HEK293 (cell line): ENCODE data around the gene CD207.

Source experiments
- CTCF ChIA-PET: fragments of 350-600 bp; formaldehyde crosslinking; extraction: SDS; loops from one replicate; lab custom pipeline; 2021; ENCODE audit warnings: antibody characterized with exemption; lab: Yijun Ruan, JAX
- POLR2A ChIA-PET: fragments of 300-600 bp; formaldehyde crosslinking; extraction: SDS; loops from one replicate; lab custom pipeline; 2020; ENCODE audit warnings: antibody characterized with exemption, inconsistent platforms; lab: Yijun Ruan, JAX
- H3K27ac ChIP-seq: fragments of 200-500 bp; sonication (Bioruptor generic); 2 replicates; pipeline ENCODE4 v1.5.1; 2014; ENCODE audit warnings: low read depth, low read length, control low read depth, inconsistent platforms; ENCODE audit errors: extremely low read depth
- H3K36me3 ChIP-seq, 2 experiments: fragments of 200-500 bp in 1 of 2; sonication (Bioruptor generic) in 1 of 2; 1 replicate in 1 of 2; 2 replicates in 1 of 2; pipeline ENCODE4 v1.5.1; 2014 to 2017; ENCODE audit warnings: inconsistent platforms in 2 of 2, low read length in 2 of 2; ENCODE audit not compliant: control insufficient read depth in 2 of 2, insufficient read depth in 1 of 2
- H3K4me1 ChIP-seq: fragments of 200-500 bp; sonication (Bioruptor generic); 2 replicates; pipeline ENCODE4 v1.5.1; 2014; ENCODE audit warnings: mild to moderate bottlenecking, low read length, inconsistent platforms; ENCODE audit not compliant: control insufficient read depth, insufficient read depth
- H3K4me3 ChIP-seq: 2 replicates; pipeline ENCODE4 v1.5.1; 2011; ENCODE audit warnings: low read depth, mild to moderate bottlenecking, control low read depth, low read length, moderate library complexity
- H3K9me3 ChIP-seq: fragments of 200-500 bp; sonication (Bioruptor generic); 2 replicates; pipeline ENCODE4 v1.5.1; 2014; ENCODE audit warnings: low read depth, low read length, inconsistent platforms; ENCODE audit not compliant: control insufficient read depth, insufficient read depth
- GFI1B ChIP-seq: fragments of 450-650 bp; formaldehyde crosslinking; IDR thresholded peaks from 2 replicates; pipeline ENCODE4 v1.5.1; 2016; ENCODE audit warnings: missing biosample characterization, missing genetic modification characterization
- PRDM2 ChIP-seq: fragments of 450-650 bp; formaldehyde crosslinking; IDR thresholded peaks from 2 replicates; pipeline ENCODE4 v1.5.1; 2016; ENCODE audit warnings: missing biosample characterization, missing genetic modification characterization, borderline replicate concordance
- SCRT2 ChIP-seq: fragments of 450-650 bp; formaldehyde crosslinking; IDR thresholded peaks from 2 replicates; pipeline ENCODE4 v1.5.1; 2016; ENCODE audit warnings: missing biosample characterization, missing genetic modification characterization
- YY1 ChIP-seq: fragments of 450-650 bp; formaldehyde crosslinking; IDR thresholded peaks from 2 replicates; pipeline ENCODE4 v1.5.1; 2018; ENCODE audit warnings: missing biosample characterization, missing genetic modification characterization
- ZBTB21 ChIP-seq: fragments of 450-650 bp; formaldehyde crosslinking; IDR thresholded peaks from 2 replicates; pipeline ENCODE4 v1.5.1; 2017; ENCODE audit warnings: missing biosample characterization, missing genetic modification characterization
- ZBTB48 ChIP-seq: fragments of 450-650 bp; formaldehyde crosslinking; IDR thresholded peaks from 2 replicates; pipeline ENCODE4 v1.5.1; 2016; ENCODE audit warnings: missing biosample characterization, missing genetic modification characterization
- ZNF10 ChIP-seq: fragments of 450-650 bp; formaldehyde crosslinking; IDR thresholded peaks from 2 replicates; pipeline ENCODE4 v1.5.1; 2017; ENCODE audit warnings: missing biosample characterization, missing genetic modification characterization
- ZNF138 ChIP-seq: fragments of 450-650 bp; formaldehyde crosslinking; IDR thresholded peaks from 2 replicates; pipeline ENCODE4 v1.5.1; 2016; ENCODE audit warnings: missing biosample characterization, missing genetic modification characterization, borderline replicate concordance
- ZNF155 ChIP-seq: fragments of 450-650 bp; formaldehyde crosslinking; IDR thresholded peaks from 2 replicates; pipeline ENCODE4 v1.5.1; 2016; ENCODE audit warnings: missing biosample characterization, missing genetic modification characterization
- ZNF169 ChIP-seq: fragments of 450-650 bp; formaldehyde crosslinking; IDR thresholded peaks from 2 replicates; pipeline ENCODE4 v1.5.1; 2016; ENCODE audit warnings: missing biosample characterization, missing genetic modification characterization
- ZNF239 ChIP-seq: fragments of 450-650 bp; formaldehyde crosslinking; IDR thresholded peaks from 2 replicates; pipeline ENCODE4 v1.5.1; 2016; ENCODE audit warnings: missing biosample characterization, missing genetic modification characterization
- ZNF274 ChIP-seq, 2 experiments: fragments of 200-500 bp in 1 of 2; fragments of 450-650 bp in 1 of 2; sonication (Bioruptor generic) in 1 of 2; formaldehyde crosslinking in 1 of 2; IDR thresholded peaks; 2 replicates each; pipeline versions ENCODE4 v1.5.1 to v1.6.1; 2014 to 2016; ENCODE audit warnings: borderline replicate concordance in 1 of 2, inconsistent platforms in 1 of 2, low read length in 1 of 2, missing biosample characterization in 1 of 2, missing genetic modification characterization in 1 of 2
- ZNF324 ChIP-seq: fragments of 450-650 bp; formaldehyde crosslinking; IDR thresholded peaks from 2 replicates; pipeline ENCODE4 v1.5.1; 2016; ENCODE audit warnings: missing biosample characterization, missing genetic modification characterization
- ZNF350 ChIP-seq: fragments of 450-650 bp; formaldehyde crosslinking; IDR thresholded peaks from 2 replicates; pipeline ENCODE4 v1.5.0; 2017; ENCODE audit warnings: missing biosample characterization, mild to moderate bottlenecking, missing genetic modification characterization
- ZNF362 ChIP-seq: fragments of 450-650 bp; formaldehyde crosslinking; IDR thresholded peaks from 2 replicates; pipeline ENCODE4 v1.5.1; 2016; ENCODE audit warnings: missing biosample characterization, missing genetic modification characterization
- ZNF416 ChIP-seq: fragments of 450-650 bp; formaldehyde crosslinking; IDR thresholded peaks from 2 replicates; pipeline ENCODE4 v1.5.1; 2016; ENCODE audit warnings: missing biosample characterization, missing genetic modification characterization
- ZNF473 ChIP-seq: fragments of 450-650 bp; formaldehyde crosslinking; IDR thresholded peaks from 2 replicates; pipeline ENCODE4 v1.5.1; 2017; ENCODE audit warnings: missing biosample characterization, missing genetic modification characterization
- ZNF624 ChIP-seq: fragments of 450-650 bp; formaldehyde crosslinking; IDR thresholded peaks from 2 replicates; pipeline ENCODE4 v1.5.1; 2017; ENCODE audit warnings: missing biosample characterization, missing genetic modification characterization
- ZNF664 ChIP-seq: fragments of 450-650 bp; formaldehyde crosslinking; IDR thresholded peaks from 2 replicates; pipeline ENCODE4 v1.5.1; 2016; ENCODE audit warnings: missing biosample characterization, missing genetic modification characterization
- ZNF704 ChIP-seq: fragments of 450-650 bp; formaldehyde crosslinking; IDR thresholded peaks from 2 replicates; pipeline ENCODE4 v1.5.1; 2016; ENCODE audit warnings: missing biosample characterization, missing genetic modification characterization
- ZNF830 ChIP-seq: fragments of 450-650 bp; IDR thresholded peaks from 2 replicates; pipeline ENCODE4 v1.5.0; 2018; ENCODE audit warnings: missing biosample characterization, missing genetic modification characterization, low read depth, mild to moderate bottlenecking, moderate library complexity
- ZSCAN23 ChIP-seq: fragments of 450-650 bp; formaldehyde crosslinking; IDR thresholded peaks from 2 replicates; pipeline ENCODE4 v1.5.1; 2016; ENCODE audit warnings: missing biosample characterization, missing genetic modification characterization
- ZSCAN5A ChIP-seq: fragments of 450-650 bp; formaldehyde crosslinking; IDR thresholded peaks from 2 replicates; pipeline ENCODE4 v1.5.1; 2016; ENCODE audit warnings: missing biosample characterization, missing genetic modification characterization

CD207 gene

GRCh38 chr2:70851704-70852103 is 16.1 kb upstream of the CD207 start (continued):
- TF ChIP-seq ZBTB48 (no peak), ZNF704 (tag by site-specific recombination) (no peak), YY1 (tag by site-specific recombination) (no peak), ZNF473 (tag by site-specific recombination) (no peak)

GRCh38 chr2:70850925-70851324 is 15.3 kb upstream of the CD207 start:
- CTCF ChIA-PET, result interaction anchor here (2.0 kb wide), 1 partner anchor 97 kb away, joined by 5 read pairs; no protein-coding TSS in a partner anchor
- POLR2A ChIA-PET, result no interaction called here
- no peak overlapping the region for H3K4me3 ChIP-seq
- H3K36me3 ChIP-seq, result no peaks in the 10 kb centered on the region
- no peaks in the 10 kb centered on the region for H3K9me3 ChIP-seq
- no peak overlapping the region for H3K27ac ChIP-seq
- TF ChIP-seq ZNF362 (tag by site-specific recombination) (no peak), ZNF664 (tag by site-specific recombination) (no peak), ZNF473 (tag by site-specific recombination) (no peak), GFI1B (no peak), ZNF155 (tag by site-specific recombination) (no peak), ZNF830 (no peak), ZNF169 (no peak), PRDM2 (tag by site-specific recombination) (no peak)
- no peaks in the 10 kb centered on the region; the same call in 1 of the 2 replicates for H3K4me1 ChIP-seq

- no peaks in the 10 kb centered on the region for H3K4me1 ChIP-seq
- H3K36me3 ChIP-seq, result no peaks in the 10 kb centered on the region
- no peaks in the 10 kb centered on the region for H3K9me3 ChIP-seq
- H3K27ac ChIP-seq, result no peak overlapping the region
- no peak overlapping the region for H3K4me3 ChIP-seq
- CTCF ChIA-PET, result interaction anchor here (1.1 to 1.5 kb wide), 2 partner anchors 53 to 104 kb away, joined by 3 to 5 read pairs; no protein-coding TSS in a partner anchor
- POLR2A ChIA-PET, result no interaction called here
- TF ChIP-seq ZSCAN5A (tag by site-specific recombination) (no peak), ZNF624 (tag by site-specific recombination) (no peak), ZNF274 (IDR thresholded peaks at IDR 0.05; ENCODE audit: low read length) (no peak), ZNF274 (tag by site-specific recombination; IDR thresholded peaks at IDR 0.05; ENCODE audit: borderline replicate concordance) (no peak), ZSCAN23 (no peak), ZNF324 (no peak), ZNF416 (tag by site-specific recombination) (no peak), ZBTB21 (tag by site-specific recombination) (no peak), ZNF239 (no peak), SCRT2 (tag by site-specific recombination) (no peak), ZNF138 (tag by site-specific recombination) (no peak), ZNF350 (no peak), ZNF10 (tag by site-specific recombination) (no peak)
These were observed 6.8 kb upstream of the CD207 start for GRCh38 chr2:70842401-70842800.
